DMS153 treated with DMSO at 0.1 percent for 48 hours (cell line): ENCODE measurements around the gene SNTG2.

Experiments
- DNase-seq: peaks from one replicate; lab custom pipeline; 2025; ENCODE audit not compliant: unreplicated experiment; lab: John Stamatoyannopoulos, UW

Gene SNTG2

GRCh38 chr2:926259-926793 is 24.3 kb upstream of the SNTG2 start:
- DNase-seq: no peak

GRCh38 chr2:926896-927295 is 23.8 kb upstream of the SNTG2 start:
- DNase-seq: no peak

- no peak for DNase-seq
Measured at GRCh38 chr2:929011-929735, 21.5 kb upstream of the SNTG2 start.

- no peak for DNase-seq
Measured at GRCh38 chr2:929925-930324, 20.7 kb upstream of the SNTG2 start.

- DNase-seq: no peak
Measured at GRCh38 chr2:930935-931334, 19.7 kb upstream of the SNTG2 start.

GRCh38 chr2:932320-933115 is 18.1 kb upstream of the SNTG2 start:
- no peak for DNase-seq

- no peak for DNase-seq
Measured at GRCh38 chr2:933734-934295, 16.8 kb upstream of the SNTG2 start.

- no peak for DNase-seq
Measured at GRCh38 chr2:937530-937929, 13.1 kb upstream of the SNTG2 start.

GRCh38 chr2:938181-939005 is 12.3 kb upstream of the SNTG2 start:
- DNase-seq: no peak

GRCh38 chr2:939936-940601 is 10.6 kb upstream of the SNTG2 start:
- DNase-seq: no peak

- DNase-seq: no peak
Measured at GRCh38 chr2:941871-942270, 8.8 kb upstream of the SNTG2 start.

- DNase-seq: no peak
Measured at GRCh38 chr2:942775-943460, 7.7 kb upstream of the SNTG2 start.

- no peak for DNase-seq
Measured at GRCh38 chr2:943461-943797, 7.2 kb upstream of the SNTG2 start.

GRCh38 chr2:943821-944220 is 6.8 kb upstream of the SNTG2 start:
- no peak for DNase-seq

GRCh38 chr2:944693-945092 is 6.0 kb upstream of the SNTG2 start:
- DNase-seq: no peak

- no peak for DNase-seq
Measured at GRCh38 chr2:945104-945503, 5.5 kb upstream of the SNTG2 start.

GRCh38 chr2:946073-946948 is 4.3 kb upstream of the SNTG2 start:
- no peak for DNase-seq

- no peak for DNase-seq
Measured at GRCh38 chr2:949384-950079, 1.1 kb upstream of the SNTG2 start.
